ENCODE results near the gene SOSTDC1.

Gene SOSTDC1

DNA sequence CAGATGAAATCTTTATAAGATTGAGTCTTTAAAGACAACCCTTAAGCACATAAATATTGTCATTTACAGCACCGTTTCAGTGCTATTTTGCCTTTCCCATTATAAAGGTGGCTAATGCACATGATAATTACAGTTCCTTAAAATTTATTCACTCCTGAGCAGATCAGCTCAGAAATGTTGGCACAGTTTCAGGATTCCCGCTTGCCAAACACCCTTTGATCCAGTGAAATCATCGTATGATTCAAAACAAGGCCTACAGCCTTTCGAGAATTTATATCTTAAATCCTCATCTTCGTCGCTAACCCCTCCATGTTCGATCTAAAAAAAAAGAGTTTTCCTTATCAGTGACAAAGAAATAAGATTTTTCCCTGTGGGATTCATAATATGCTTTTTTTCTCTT is 14.1 kb upstream of the SOSTDC1 start:
- Histone ChIP-seq H3K79me2 (ENCODE audit: insufficient read depth, low read length) (no peaks in the 10 kb centered on the region), H3K27me3 (ENCODE audit: insufficient read depth, low read length, poor library complexity, severe bottlenecking) (no peaks in the 10 kb centered on the region), H3K36me3 (ENCODE audit: insufficient read depth, low read length) (no peaks in the 10 kb centered on the region), H3K4me1 (ENCODE audit: insufficient read depth, low read length, poor library complexity, severe bottlenecking) (no peaks in the 10 kb centered on the region), H3K9me2 (replicated peaks; ENCODE audit: low read depth, low read length) (no peaks in the 10 kb centered on the region), H3F3A (ENCODE audit: low read depth) (no peaks in the 10 kb centered on the region), H3K9me3 (ENCODE audit: insufficient read depth, low read depth, low read length) (no peaks in the 10 kb centered on the region), H3K4me2 (ENCODE audit: low read depth, low read length, poor library complexity, severe bottlenecking) (no peak overlapping the region), H2AFZ (ENCODE audit: low read length) (no peak overlapping the region), H4K20me1 (ENCODE audit: insufficient read depth, low read length, poor library complexity, severe bottlenecking) (no peaks in the 10 kb centered on the region), H3K9ac (ENCODE audit: low read depth, low read length, poor library complexity, severe bottlenecking) (no peak overlapping the region), H3K4me3 (ENCODE audit: low read length, poor library complexity, severe bottlenecking) (no peak overlapping the region)
- TF ChIP-seq, protein P1, sequence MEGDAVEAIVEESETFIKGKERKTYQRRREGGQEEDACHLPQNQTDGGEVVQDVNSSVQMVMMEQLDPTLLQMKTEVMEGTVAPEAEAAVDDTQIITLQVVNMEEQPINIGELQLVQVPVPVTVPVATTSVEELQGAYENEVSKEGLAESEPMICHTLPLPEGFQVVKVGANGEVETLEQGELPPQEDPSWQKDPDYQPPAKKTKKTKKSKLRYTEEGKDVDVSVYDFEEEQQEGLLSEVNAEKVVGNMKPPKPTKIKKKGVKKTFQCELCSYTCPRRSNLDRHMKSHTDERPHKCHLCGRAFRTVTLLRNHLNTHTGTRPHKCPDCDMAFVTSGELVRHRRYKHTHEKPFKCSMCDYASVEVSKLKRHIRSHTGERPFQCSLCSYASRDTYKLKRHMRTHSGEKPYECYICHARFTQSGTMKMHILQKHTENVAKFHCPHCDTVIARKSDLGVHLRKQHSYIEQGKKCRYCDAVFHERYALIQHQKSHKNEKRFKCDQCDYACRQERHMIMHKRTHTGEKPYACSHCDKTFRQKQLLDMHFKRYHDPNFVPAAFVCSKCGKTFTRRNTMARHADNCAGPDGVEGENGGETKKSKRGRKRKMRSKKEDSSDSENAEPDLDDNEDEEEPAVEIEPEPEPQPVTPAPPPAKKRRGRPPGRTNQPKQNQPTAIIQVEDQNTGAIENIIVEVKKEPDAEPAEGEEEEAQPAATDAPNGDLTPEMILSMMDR (conservative IDR thresholded peaks at IDR 0.05; ENCODE audit: low read length) = no peak
- TF ChIP-seq EZH2phosphoT487 (IDR thresholded peaks at IDR 0.05; ENCODE audit: borderline replicate concordance) = no peak

DNA sequence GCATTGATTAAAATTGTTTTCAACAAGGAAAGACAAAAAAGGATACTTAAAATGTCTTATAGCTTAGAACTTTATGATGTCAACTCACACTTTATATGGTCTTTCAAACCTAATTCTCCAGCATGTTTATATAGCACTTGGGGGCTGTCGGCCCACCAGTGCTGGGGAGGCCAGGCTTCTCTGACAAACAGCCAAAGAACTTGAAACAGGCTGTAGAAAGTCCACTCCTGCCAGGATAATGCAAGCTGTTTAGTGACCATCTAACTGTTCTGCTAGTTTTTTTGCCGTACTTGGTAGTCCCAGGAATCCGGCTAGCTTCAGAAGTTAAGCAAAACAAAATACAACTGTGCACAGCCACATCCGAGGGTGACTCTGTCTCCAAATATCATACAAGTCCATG is 13.6 kb upstream of the SOSTDC1 start:
- H3K27me3 ChIP-seq (ENCODE audit: insufficient read depth, low read length, poor library complexity, severe bottlenecking) = no peaks in the 10 kb centered on the region
- no peaks in the 10 kb centered on the region for H3K79me2 ChIP-seq (ENCODE audit: insufficient read depth, low read length)
- no peak overlapping the region for H3K4me2 ChIP-seq (ENCODE audit: low read depth, low read length, poor library complexity, severe bottlenecking)

GRCh38 chr7:16471933-16472332 is 6.4 kb upstream of the SOSTDC1 start:
- Histone ChIP-seq H3K4me1 (ENCODE audit: insufficient read depth, low read length, poor library complexity, severe bottlenecking) (no peaks in the 10 kb centered on the region), H3K9me3 (ENCODE audit: insufficient read depth, low read depth, low read length) (no peaks in the 10 kb centered on the region), H3K36me3 (ENCODE audit: insufficient read depth, low read length) (no peaks in the 10 kb centered on the region), H3K79me2 (ENCODE audit: insufficient read depth, low read length) (no peaks in the 10 kb centered on the region), H3F3A (ENCODE audit: low read depth) (no peaks in the 10 kb centered on the region), H3K9me2 (replicated peaks; ENCODE audit: low read depth, low read length) (no peaks in the 10 kb centered on the region), H3K4me2 (ENCODE audit: low read depth, low read length, poor library complexity, severe bottlenecking) (no peak overlapping the region), H2AFZ (ENCODE audit: low read length) (no peak overlapping the region), H3K4me3 (ENCODE audit: low read length, poor library complexity, severe bottlenecking) (no peak overlapping the region), H3K9ac (ENCODE audit: low read depth, low read length, poor library complexity, severe bottlenecking) (no peak overlapping the region), H4K20me1 (ENCODE audit: insufficient read depth, low read length, poor library complexity, severe bottlenecking) (no peaks in the 10 kb centered on the region), H3K27me3 (ENCODE audit: insufficient read depth, low read length, poor library complexity, severe bottlenecking) (no peaks in the 10 kb centered on the region)
- TF ChIP-seq, protein P1 (conservative IDR thresholded peaks at IDR 0.05; ENCODE audit: low read length) = 0 out of 2 replicates have a peak, but pooled peaks have one; percentile 25
- no peak for TF ChIP-seq EZH2phosphoT487 (IDR thresholded peaks at IDR 0.05; ENCODE audit: borderline replicate concordance)

More for the DNA sequence above, 13.6 kb upstream of the SOSTDC1 start:
- Histone ChIP-seq H3K9ac (ENCODE audit: low read depth, low read length, poor library complexity, severe bottlenecking) (no peak overlapping the region), H4K20me1 (ENCODE audit: insufficient read depth, low read length, poor library complexity, severe bottlenecking) (no peaks in the 10 kb centered on the region), H3K4me3 (ENCODE audit: low read length, poor library complexity, severe bottlenecking) (no peak overlapping the region), H3K4me1 (ENCODE audit: insufficient read depth, low read length, poor library complexity, severe bottlenecking) (no peaks in the 10 kb centered on the region), H3K9me3 (ENCODE audit: insufficient read depth, low read depth, low read length) (no peaks in the 10 kb centered on the region), H3K36me3 (ENCODE audit: insufficient read depth, low read length) (no peaks in the 10 kb centered on the region), H3F3A (ENCODE audit: low read depth) (no peaks in the 10 kb centered on the region), H2AFZ (ENCODE audit: low read length) (no peak overlapping the region), H3K9me2 (replicated peaks; ENCODE audit: low read depth, low read length) (no peaks in the 10 kb centered on the region)
- TF ChIP-seq, protein P1 (conservative IDR thresholded peaks at IDR 0.05; ENCODE audit: low read length) = no peak
- TF ChIP-seq EZH2phosphoT487 (IDR thresholded peaks at IDR 0.05; ENCODE audit: borderline replicate concordance) = no peak

All from Loucy (cell line).